GM03348 (cell line): ENCODE data around the gene SND1.

Experiments
- DNase-seq: peaks from one replicate; pipeline ENCODE4 v3.0.0; 2012; ENCODE audit warnings: low spot score

SND1 gene

DNA sequence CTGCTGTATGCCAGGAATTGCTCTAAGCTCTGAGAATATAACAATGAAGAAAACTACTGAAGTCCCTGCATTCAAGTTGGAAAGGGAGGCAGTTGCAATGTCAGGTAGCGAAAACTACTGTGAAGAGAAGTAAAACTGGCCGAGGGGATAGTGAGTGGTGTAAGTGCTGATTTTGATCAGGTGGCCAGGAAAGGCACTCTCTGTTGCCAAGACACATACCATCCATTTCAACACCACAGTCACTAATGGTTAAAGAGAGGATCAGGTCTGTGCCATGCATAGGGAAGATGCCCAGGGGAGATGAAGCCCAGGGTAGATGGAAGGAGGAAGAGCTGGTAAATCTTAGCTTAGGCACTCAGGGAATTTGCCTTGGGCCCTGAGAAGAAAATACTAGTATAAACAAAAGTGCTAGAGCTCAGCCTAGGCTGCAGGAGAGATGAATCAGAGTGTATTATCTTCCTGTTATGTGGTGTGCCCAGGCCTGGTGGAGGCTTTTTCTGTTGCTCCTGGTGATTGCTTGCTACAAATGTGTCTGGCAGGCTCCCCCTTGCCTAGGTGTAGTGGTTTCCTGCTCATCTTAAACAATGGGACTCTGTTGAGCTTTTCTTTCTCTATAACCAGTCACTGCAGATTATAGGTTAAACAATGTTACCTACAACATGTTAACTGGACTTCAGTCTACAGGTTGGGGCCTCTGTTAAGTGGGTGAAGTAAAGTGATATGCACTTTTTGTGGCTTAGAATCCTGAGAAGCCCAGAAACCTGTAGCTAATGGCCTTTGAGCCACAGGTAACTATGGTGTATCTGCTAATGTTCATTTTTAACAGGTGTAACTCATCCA is 253.7 kb downstream of the SND1 start:
- DNase-seq = no peak

- no peak for DNase-seq
Observed at GRCh38 chr7:127907110-127908040, 255.4 kb downstream of the SND1 start.

GRCh38 chr7:127908430-127909258 is 256.6 kb downstream of the SND1 start:
- no peak for DNase-seq

GRCh38 chr7:127909424-127910152 is 257.6 kb downstream of the SND1 start:
- no peak for DNase-seq

DNA sequence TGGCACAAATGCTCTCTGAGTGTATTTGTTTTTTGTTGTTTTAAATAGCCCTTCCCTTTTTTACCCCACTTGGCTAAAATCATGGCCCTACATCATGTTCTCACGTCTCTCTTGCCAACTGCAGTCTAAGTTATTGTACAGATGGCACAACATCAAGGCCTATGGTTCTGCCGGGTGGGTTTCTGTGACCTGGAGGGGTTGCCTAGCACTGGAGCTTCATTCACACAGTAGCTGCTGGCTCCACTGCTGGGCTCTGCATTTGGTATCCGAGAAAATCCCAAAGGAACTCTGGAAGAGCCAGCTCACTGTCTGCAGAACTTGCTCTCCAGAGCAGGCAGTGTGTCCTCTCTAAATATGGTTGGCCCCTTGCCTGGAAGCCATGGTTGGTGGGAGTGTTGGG is 258.7 kb downstream of the SND1 start:
- DNase-seq = no peak

DNA sequence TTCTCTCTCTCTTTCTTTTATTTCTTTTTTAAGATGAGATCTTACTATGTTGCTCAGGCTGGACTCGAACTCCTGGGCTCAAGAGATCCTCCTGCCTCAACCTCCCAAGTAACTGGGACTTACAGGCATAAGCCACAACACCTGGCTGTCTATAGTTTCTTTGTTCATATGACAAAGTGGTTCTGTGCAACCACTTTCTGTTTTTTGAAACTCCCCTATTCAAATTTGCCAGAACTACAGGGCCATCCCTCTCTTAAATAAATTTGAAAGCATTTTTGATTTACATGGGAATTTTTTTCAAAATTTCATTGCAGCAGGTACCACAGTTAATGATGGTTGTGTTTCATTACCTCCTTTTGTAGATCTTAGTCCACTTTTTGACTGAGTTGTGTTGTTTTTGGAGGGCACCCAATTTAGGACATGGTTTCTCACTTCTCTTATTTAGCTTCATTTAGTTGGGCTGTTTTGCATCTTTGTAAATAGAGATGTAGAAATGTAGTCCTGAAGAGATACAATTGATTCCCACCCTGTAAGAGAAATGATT is 260.0 kb downstream of the SND1 start:
- no peak for DNase-seq

GRCh38 chr7:127912901-127913300 is 260.9 kb downstream of the SND1 start:
- DNase-seq = no peak

GRCh38 chr7:127913686-127914085 is 261.7 kb downstream of the SND1 start:
- no peak for DNase-seq

- no peak for DNase-seq
Observed at GRCh38 chr7:127914693-127915092, 262.7 kb downstream of the SND1 start.

GRCh38 chr7:127916735-127917134 is 264.7 kb downstream of the SND1 start:
- DNase-seq = no peak

DNA sequence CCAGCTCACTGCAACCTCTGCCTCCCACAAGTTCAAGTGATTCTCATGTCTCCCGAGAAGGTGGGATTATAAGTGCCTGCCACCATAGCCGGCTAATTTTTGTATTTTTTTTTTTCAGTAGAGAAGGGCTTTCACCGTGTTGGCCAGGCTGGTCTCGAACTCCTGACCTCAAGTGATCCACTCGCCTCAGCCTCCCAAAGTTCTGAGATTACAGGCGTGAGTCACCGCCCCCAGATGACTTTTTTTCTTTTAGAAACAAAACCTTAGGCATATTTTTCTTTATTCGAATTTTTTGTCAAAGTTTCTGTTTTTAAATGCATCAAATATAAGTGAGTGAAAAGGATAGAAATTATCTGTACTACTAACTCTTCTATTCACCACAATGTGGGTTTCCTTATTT is 266.1 kb downstream of the SND1 start:
- no peak for DNase-seq

- peak; percentile 66 for DNase-seq
Observed at GRCh38 chr7:127920787-127921438, 268.9 kb downstream of the SND1 start.

- peak; percentile 24 for DNase-seq
Observed at GRCh38 chr7:127922656-127923055, 270.7 kb downstream of the SND1 start.

- DNase-seq = no peak
Observed at GRCh38 chr7:127924874-127925273, 272.9 kb downstream of the SND1 start.

- no peak for DNase-seq
Observed at GRCh38 chr7:127927348-127927696, 275.3 kb downstream of the SND1 start.

GRCh38 chr7:127928222-127928621 is 276.2 kb downstream of the SND1 start:
- no peak for DNase-seq

- DNase-seq = no peak
Observed at GRCh38 chr7:127928852-127929251, 276.9 kb downstream of the SND1 start.

GRCh38 chr7:127930341-127931328 is 278.6 kb downstream of the SND1 start:
- no peak for DNase-seq

- DNase-seq = no peak
Observed at GRCh38 chr7:127932076-127932475, 280.1 kb downstream of the SND1 start.
